Esophagus muscularis mucosa (tissue), 4 donors: ENCODE results near the gene IL1RL2. TPM values are rescaled to one million over a fixed set of nuclear protein-coding genes. Genes with fewer than 3 reads are reported as not detected.

Experiments used
- DNase-seq: peaks from one replicate; pipeline ENCODE4 v3.0.0-alpha.2; 2017; ENCODE audit errors: extremely low spot score
- H3K27ac ChIP-seq, 4 donors: fragments of 200-600 bp; sonication (generic); replicated peaks in 1 of 4; 1 replicate in 3 of 4; 2 replicates in 1 of 4; pipeline ENCODE4 v1.5.1; 2016 to 2019; ENCODE audit warnings: mild to moderate bottlenecking in 1 of 4
- H3K27me3 ChIP-seq, 4 donors: fragments of 200-600 bp; sonication (generic); one replicate each; pipeline versions ENCODE4 v1.5.1 to v1.6.0; 2016 to 2019
- H3K36me3 ChIP-seq, 4 donors: fragments of 200-600 bp; sonication (generic); one replicate each; pipeline ENCODE4 v1.5.1; 2016 to 2019
- H3K4me1 ChIP-seq, 4 donors: fragments of 200-600 bp; sonication (generic); one replicate each; pipeline ENCODE4 v1.5.1; 2016 to 2019
- H3K4me3 ChIP-seq, 4 donors: fragments of 200-600 bp; sonication (generic); 1 replicate in 2 of 4; 2 replicates in 2 of 4; pipeline ENCODE4 v1.5.1; 2016 to 2019; ENCODE audit warnings: mild to moderate bottlenecking in 4 of 4, moderate library complexity in 1 of 4
- H3K9me3 ChIP-seq, 4 donors: fragments of 200-600 bp; sonication (generic); 1 replicate in 3 of 4; 2 replicates in 1 of 4; pipeline ENCODE4 v1.5.1; 2016 to 2019
- EP300 ChIP-seq: sonication (generic); formaldehyde crosslinking; IDR thresholded peaks from one replicate; pipeline ENCODE4 v1.6.1; 2017; ENCODE audit warnings: antibody characterized with exemption
- POLR2A ChIP-seq: fragments of 450-650 bp; IDR thresholded peaks from one replicate; pipeline ENCODE4 v1.6.1; 2017; ENCODE audit warnings: antibody characterized with exemption, moderate library complexity, mild to moderate bottlenecking, low read depth
- POLR2AphosphoS5 ChIP-seq, 2 donors: sonication (generic); formaldehyde crosslinking; IDR thresholded peaks; one replicate each; pipeline ENCODE4 v1.6.1; 2017; ENCODE audit warnings: antibody characterized with exemption in 2 of 2
- WGBS: methylation state at CpG from one replicate; pipeline ENCODE4 v1.1.5; 2018; 5-methylcytosine and 5-hydroxymethylcytosine counted together
- intact Hi-C: fragments of 100-400 bp; cut with DNase I; formaldehyde crosslinking; loops from one replicate; pipeline ENCODE4 v1.15.1; 2023
- total RNA-seq, 4 donors: library from RNA; depleted of rRNA; stranded (reverse); fragments of >200 nt; gene quantifications; one replicate each; pipeline versions ENCODE4 v1.1.0 to v1.2.1, GENCODE V29; 2016
- TF ChIP-seq, protein P1 (sequence below), 3 experiments: fragments of 200-600 bp in 2 of 3; fragments of 450-650 bp in 1 of 3; sonication (generic) in 2 of 3; IDR thresholded peaks; one replicate each; pipeline ENCODE4 v1.5.1; 2017 to 2019; ENCODE audit warnings: antibody characterized with exemption in 3 of 3, mild to moderate bottlenecking in 2 of 3, moderate library complexity in 1 of 3

Gene IL1RL2
- total RNA-seq, 4 donors from 2014 or later: 0.19 to 0.92 (median 0.66) TPM; not detected in 1

DNA sequence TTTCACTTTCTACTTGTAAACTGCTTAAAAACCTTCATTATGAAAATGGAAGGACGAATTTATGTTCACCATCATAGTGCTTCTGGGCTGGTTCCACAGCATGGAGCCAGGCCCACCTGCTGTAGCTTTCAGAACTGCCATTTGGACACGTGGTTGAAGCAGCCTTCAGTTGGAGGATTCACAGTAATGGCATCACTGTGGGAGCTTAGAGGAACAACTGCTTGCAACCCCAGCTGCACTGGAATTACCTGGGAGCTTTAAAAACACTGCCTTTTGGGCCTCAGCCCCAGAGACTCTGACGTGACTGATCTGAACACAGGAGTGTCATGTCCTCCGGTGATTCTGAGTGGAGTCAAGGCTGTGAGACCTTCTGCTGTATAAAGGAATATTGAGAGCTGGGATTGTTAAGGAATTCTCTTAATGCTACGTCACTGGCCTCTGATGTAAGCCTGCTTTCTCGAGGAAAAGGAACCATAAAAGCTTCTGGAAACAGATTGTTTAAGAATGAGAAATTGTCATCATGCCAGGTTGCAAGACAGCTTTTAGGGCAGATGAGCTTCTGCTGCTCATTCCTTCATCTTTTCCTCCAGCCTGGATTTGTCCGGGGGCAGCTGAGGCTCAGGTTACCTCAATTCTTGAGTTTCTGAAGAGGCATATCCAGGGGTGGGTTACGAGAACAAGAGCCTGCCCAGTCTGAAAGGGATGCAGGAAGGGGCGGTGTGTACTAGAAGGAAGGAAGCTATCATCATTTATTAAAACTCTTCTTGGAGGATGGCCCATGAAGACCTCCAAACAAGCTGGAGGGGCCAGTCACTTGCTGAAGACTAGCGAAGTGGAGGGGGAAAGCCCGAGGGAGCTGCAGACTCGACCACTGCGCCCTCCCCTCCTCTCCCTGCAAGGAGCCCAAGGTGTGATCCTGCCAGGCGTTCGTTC lies 45.5 kb upstream of the IL1RL2 start:
- Histone ChIP-seq H3K27ac (peak overlapping the region; percentile 84 to 94 (median 88)), H3K9me3 (peaks cover 0 to 18% (median 10%) of the 10 kb centered on the region in 4 donors), H3K4me1 (peaks cover 5 to 41% (median 27%) of the 10 kb centered on the region in 4 donors), H3K27me3 (no peaks in the 10 kb centered on the region), H3K4me3 (peak overlapping the region; percentile 66 to 80 (median 70)), H3K36me3 (peaks cover 0 to 12% (median 0%) of the 10 kb centered on the region in 4 donors)
- no peak for DNase-seq
- intact Hi-C loops: loop anchor here (5.0 kb wide), 1 partner anchor 79 kb away; no protein-coding TSS in a partner anchor
- WGBS: 56% methylated on average over 15 of the region's 15 CpGs
- TF ChIP-seq POLR2AphosphoS5 (IDR thresholded peaks at IDR 0.05) (peak; percentile 7 to 35), POLR2A (no peak)

DNA sequence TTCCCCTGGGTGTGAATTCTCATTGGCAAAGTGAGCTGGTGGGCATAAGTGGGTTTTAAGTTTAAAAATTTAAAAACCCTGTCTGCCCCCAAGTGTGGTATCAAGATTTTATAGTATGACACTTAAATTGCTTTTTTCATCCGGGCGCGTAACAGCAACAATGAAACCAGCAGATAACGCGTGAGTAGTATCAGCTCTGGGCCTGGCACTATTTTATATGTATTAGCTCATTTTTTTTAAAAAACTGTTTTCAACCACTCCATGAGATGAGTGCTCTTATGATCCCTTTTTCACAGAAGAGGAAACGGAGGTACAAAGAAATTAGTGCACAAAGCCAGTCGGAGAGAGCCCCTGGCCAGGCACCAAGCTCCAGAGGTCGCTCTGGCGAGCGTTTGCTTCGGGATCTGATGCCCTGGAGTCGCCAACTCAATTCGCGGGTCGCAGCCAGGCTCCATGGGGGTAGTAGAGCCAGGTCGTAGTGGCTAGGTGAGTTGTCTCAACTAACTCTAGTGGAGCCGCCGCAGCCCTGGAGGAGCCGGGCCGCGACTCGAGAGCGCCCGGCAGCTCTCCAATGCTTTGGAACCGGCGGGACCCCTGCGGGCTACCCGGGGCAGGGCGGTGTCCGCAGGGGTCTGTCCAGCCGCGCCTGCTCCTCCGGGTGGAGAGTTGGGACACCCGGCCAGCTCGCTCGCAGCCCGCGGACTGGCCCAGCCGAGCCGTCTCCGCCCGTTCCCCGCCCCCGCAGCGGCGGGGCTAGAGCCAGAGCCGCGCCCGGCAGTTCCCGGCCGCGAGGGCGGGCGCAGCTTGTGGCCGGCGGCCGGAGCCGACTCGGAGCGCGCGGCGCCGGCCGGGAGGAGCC lies 44.6 kb upstream of the IL1RL2 start, which contains the start of gene IL1R1:
Gene IL1R1, plus strand, starts transcription at position 777 of the 859 bp plus-strand sequence. CDS start 14,979 bp downstream, outside the sequence.
- intact Hi-C loops: loop anchor here (5.0 kb wide), 1 partner anchor 80 kb away; no protein-coding TSS in a partner anchor
- H3K4me1 ChIP-seq: peaks cover 5 to 41% (median 27%) of the 10 kb centered on the region in 4 donors
- peaks cover 0 to 25% (median 14%) of the 10 kb centered on the region in 4 donors for H3K9me3 ChIP-seq
- TF ChIP-seq POLR2AphosphoS5 (IDR thresholded peaks at IDR 0.05) (peak; percentile 53 to 77), EP300 (no peak), POLR2A (peak; percentile 61)
- TF ChIP-seq, protein P1, sequence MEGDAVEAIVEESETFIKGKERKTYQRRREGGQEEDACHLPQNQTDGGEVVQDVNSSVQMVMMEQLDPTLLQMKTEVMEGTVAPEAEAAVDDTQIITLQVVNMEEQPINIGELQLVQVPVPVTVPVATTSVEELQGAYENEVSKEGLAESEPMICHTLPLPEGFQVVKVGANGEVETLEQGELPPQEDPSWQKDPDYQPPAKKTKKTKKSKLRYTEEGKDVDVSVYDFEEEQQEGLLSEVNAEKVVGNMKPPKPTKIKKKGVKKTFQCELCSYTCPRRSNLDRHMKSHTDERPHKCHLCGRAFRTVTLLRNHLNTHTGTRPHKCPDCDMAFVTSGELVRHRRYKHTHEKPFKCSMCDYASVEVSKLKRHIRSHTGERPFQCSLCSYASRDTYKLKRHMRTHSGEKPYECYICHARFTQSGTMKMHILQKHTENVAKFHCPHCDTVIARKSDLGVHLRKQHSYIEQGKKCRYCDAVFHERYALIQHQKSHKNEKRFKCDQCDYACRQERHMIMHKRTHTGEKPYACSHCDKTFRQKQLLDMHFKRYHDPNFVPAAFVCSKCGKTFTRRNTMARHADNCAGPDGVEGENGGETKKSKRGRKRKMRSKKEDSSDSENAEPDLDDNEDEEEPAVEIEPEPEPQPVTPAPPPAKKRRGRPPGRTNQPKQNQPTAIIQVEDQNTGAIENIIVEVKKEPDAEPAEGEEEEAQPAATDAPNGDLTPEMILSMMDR (IDR thresholded peaks at IDR 0.05): no peak
- no peak for DNase-seq
- peak within 1 kb of the TSS; percentile 66 to 80 (median 70) for H3K4me3 ChIP-seq
- peaks cover 0 to 12% (median 6%) of the 10 kb centered on the region in 4 donors for H3K36me3 ChIP-seq
- WGBS: 15% methylated on average over 19 of the region's 65 CpGs
- H3K27ac ChIP-seq: peak within 1 kb of the TSS; percentile 84 to 94 (median 88)
- no peaks in the 10 kb centered on the region for H3K27me3 ChIP-seq

DNA sequence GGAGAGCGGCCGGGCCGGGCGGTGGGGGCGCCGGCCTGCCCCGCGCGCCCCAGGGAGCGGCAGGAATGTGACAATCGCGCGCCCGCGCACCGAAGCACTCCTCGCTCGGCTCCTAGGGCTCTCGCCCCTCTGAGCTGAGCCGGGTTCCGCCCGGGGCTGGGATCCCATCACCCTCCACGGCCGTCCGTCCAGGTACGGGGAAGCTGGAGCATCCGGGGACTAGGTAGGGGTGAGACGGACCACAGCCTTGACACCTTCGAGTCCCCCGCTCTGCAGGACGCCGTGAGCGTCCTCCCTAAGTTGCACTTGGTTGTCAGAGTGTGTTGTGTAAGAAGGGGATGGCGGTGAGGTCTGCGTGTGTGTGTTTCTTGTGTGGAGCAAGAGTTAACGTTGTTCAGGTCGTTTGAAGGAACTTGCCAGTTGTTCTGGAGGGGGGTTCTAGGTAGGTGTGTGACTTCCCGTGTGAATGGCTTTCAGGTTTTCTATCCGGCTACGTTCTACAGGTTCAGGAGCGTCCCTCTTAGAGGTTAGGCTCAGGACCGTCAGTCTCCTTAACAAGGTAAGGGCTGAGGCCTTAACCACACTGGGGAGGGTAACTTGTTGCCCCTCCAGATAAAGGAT lies 43.9 kb upstream of the IL1RL2 start:
- Histone ChIP-seq H3K27ac (peak overlapping the region; percentile 84 to 94 (median 88)), H3K27me3 (no peaks in the 10 kb centered on the region), H3K9me3 (peaks cover 0 to 25% (median 18%) of the 10 kb centered on the region in 4 donors), H3K4me1 (peaks cover 5 to 44% (median 29%) of the 10 kb centered on the region in 4 donors), H3K4me3 (peak overlapping the region; percentile 66 to 80 (median 70)), H3K36me3 (peaks cover 0 to 12% (median 6%) of the 10 kb centered on the region in 4 donors)
- TF ChIP-seq, protein P1 (IDR thresholded peaks at IDR 0.05): no peak
- TF ChIP-seq POLR2A (no peak), EP300 (no peak), POLR2AphosphoS5 (IDR thresholded peaks at IDR 0.05) (no peak)
- intact Hi-C loops: loop anchor here (5.0 kb wide), 1 partner anchor 81 kb away; no protein-coding TSS in a partner anchor
- DNase-seq: no peak
- WGBS: 13% methylated on average over 21 of the region's 42 CpGs

DNA sequence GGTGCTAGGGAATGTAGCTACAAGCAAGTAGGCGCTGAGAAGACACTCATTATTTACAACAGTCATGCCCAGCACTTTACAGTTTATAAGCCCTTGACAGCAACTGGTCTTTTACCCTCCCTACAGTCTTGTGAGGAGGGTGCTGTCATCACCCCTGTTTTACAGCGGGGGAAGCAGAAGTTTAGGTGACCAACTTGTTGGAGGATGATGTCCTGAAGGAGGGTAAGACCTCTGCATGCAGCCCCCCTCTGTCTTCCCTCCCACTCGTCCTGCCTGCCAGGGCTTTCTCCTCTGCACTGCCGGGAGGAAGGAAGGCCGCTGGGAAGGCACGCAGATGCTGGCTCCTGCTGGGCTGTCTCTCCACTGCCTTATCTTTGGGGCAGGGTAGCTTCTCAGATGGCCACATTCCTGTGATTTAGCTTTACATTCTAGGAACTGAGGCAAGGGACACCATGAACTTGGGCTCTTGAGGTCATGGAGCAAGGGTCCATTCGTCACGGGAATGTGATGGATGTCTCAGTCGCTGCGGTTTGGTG lies 43.3 kb upstream of the IL1RL2 start:
- 54% methylated on average over 10 of the region's 10 CpGs for WGBS
- peak overlapping the region; percentile 66 to 80 (median 70) for H3K4me3 ChIP-seq
- intact Hi-C loops: loop anchor here (5.0 kb wide), 1 partner anchor 81 kb away; no protein-coding TSS in a partner anchor
- no peaks in the 10 kb centered on the region for H3K27me3 ChIP-seq
- TF ChIP-seq, protein P1 (IDR thresholded peaks at IDR 0.05): no peak
- TF ChIP-seq POLR2AphosphoS5 (IDR thresholded peaks at IDR 0.05) (no peak), POLR2A (no peak), EP300 (no peak)
- H3K36me3 ChIP-seq: peaks cover 0 to 12% (median 6%) of the 10 kb centered on the region in 4 donors
- peaks cover 5 to 48% (median 29%) of the 10 kb centered on the region in 4 donors for H3K4me1 ChIP-seq
- no peak for DNase-seq
- peak overlapping the region; percentile 84 to 94 (median 88) for H3K27ac ChIP-seq
- peaks cover 0 to 25% (median 18%) of the 10 kb centered on the region in 4 donors for H3K9me3 ChIP-seq
